ENCODE data around the gene SLC37A4.
"Not testable (repeated sequence)": the region's sequence is repeated elsewhere in the genome, so short reads cannot be mapped to it uniquely, and the experiment has no call there.

The SLC37A4 gene

DNA sequence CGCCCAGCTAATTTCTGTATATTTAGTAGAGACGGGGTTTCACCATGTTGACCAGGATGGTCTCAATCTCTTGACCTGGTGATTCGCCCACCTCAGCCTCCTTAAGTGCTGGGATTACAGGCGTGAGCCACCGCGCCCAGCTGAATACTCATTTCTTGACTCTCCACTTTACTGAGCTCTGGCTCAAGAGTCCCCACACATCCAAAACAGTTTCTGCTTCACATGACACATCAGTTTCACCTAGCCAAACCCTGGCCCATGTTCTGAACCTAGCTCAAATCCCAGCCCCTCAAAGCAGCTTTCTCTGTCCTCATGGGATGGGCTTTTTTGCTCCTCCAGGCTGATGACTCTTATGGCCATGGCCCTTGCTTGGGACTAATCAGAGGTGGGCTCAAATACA lies 16.5 kb upstream of the SLC37A4 start:
- TF ChIP-seq, protein P1, sequence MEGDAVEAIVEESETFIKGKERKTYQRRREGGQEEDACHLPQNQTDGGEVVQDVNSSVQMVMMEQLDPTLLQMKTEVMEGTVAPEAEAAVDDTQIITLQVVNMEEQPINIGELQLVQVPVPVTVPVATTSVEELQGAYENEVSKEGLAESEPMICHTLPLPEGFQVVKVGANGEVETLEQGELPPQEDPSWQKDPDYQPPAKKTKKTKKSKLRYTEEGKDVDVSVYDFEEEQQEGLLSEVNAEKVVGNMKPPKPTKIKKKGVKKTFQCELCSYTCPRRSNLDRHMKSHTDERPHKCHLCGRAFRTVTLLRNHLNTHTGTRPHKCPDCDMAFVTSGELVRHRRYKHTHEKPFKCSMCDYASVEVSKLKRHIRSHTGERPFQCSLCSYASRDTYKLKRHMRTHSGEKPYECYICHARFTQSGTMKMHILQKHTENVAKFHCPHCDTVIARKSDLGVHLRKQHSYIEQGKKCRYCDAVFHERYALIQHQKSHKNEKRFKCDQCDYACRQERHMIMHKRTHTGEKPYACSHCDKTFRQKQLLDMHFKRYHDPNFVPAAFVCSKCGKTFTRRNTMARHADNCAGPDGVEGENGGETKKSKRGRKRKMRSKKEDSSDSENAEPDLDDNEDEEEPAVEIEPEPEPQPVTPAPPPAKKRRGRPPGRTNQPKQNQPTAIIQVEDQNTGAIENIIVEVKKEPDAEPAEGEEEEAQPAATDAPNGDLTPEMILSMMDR (IDR thresholded peaks at IDR 0.05): no peak
- H3K36me3 ChIP-seq: peaks cover 66 to 77% (median 71%) of the 10 kb centered on the region in 3 donors
- intact Hi-C loops (cut with DNase I; ENCODE audit: low total_unique reads): loop anchor here (5.0 kb wide), 1 partner anchor 375 kb away; no protein-coding TSS in a partner anchor
- H3K4me1 ChIP-seq: no peaks in the 10 kb centered on the region
- DNase-seq: no peak
- no peak overlapping the region for H3K4me3 ChIP-seq
- H3K9me3 ChIP-seq: no peaks in the 10 kb centered on the region
- H3K27ac ChIP-seq: no peak overlapping the region
- no peaks in the 10 kb centered on the region for H3K27me3 ChIP-seq

DNA sequence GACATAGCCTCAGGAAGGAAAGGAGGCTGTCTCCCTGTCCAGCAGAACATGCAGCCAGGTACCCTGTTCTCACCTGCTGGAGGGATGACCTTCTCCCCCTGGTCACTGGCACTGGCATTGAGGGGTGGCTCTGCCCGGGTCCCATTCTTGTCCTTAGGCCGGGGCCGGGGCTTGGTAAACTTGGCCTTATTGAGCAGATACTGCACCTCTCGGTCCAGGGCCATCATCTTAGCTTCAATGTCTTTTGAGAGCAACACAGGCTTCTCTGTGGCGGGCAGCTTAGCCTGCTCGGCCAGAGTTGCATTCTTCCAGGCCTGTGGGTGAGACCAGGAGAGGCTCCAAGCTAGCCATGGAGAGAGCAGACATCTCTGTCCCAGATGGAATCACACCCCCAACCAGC lies 15.8 kb upstream of the SLC37A4 start:
- Histone ChIP-seq H3K9me3 (no peaks in the 10 kb centered on the region), H3K27ac (no peak overlapping the region), H3K4me1 (no peaks in the 10 kb centered on the region), H3K4me3 (no peak overlapping the region), H3K27me3 (no peaks in the 10 kb centered on the region), H3K36me3 (peaks cover 59 to 70% (median 64%) of the 10 kb centered on the region in 3 donors)
- TF ChIP-seq, protein P1 (IDR thresholded peaks at IDR 0.05): no peak
- intact Hi-C loops (cut with DNase I; ENCODE audit: low total_unique reads): loop anchor here (5.0 kb wide), 1 partner anchor 374 kb away; no protein-coding TSS in a partner anchor
- DNase-seq: no peak

DNA sequence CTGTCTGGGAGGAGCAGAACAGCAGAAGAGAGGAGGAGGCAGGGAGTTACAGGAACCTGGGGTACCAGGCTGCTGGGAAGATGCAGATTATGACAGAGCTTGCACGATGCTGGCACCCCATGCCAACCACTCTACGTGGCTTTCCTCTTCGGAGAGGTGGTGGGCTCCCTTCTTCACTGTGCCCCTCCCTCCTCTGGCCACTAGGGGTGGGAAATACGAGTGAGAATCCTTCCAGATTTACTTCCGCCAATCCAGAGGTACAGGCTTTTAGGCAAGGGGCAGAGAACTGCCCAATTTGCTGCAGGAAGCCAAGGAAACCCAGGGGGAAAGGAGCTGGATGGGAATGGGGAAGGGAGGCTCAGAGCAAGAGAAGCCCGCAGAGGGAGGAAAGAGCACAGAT lies 14.0 kb upstream of the SLC37A4 start:
- Histone ChIP-seq H3K9me3 (no peaks in the 10 kb centered on the region), H3K4me1 (no peaks in the 10 kb centered on the region), H3K27me3 (no peaks in the 10 kb centered on the region), H3K4me3 (no peak overlapping the region), H3K27ac (no peak overlapping the region), H3K36me3 (peaks cover 41 to 52% (median 48%) of the 10 kb centered on the region in 3 donors)
- intact Hi-C loops (cut with DNase I; ENCODE audit: low total_unique reads): loop anchor here (2.0 to 5.0 kb wide), 2 partner anchors 40 to 372 kb away; no protein-coding TSS in a partner anchor
- no peak for DNase-seq
- TF ChIP-seq, protein P1 (IDR thresholded peaks at IDR 0.05): no peak

DNA sequence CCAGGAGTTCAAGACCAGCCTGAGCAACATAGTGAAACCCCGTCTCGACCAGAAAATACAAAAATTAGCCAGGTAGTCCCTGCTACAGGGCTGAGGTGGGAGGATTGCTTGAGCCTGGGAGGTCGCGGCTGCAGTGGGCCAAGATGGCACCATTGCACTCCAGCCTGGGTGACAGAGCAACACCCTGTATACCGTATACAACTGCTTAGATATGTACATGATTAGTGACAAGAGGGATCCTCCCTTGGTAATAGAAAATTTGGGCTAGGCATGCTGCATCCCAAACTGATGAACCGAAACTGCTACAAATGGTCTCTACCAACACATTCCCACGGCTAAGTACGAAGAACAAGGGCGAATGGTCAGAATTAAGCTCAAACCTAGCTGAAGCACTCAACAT lies 12.2 kb upstream of the SLC37A4 start:
- no peaks in the 10 kb centered on the region for H3K4me1 ChIP-seq
- no peaks in the 10 kb centered on the region for H3K27me3 ChIP-seq
- peaks cover 23 to 34% (median 30%) of the 10 kb centered on the region in 3 donors for H3K36me3 ChIP-seq
- H3K4me3 ChIP-seq: no peak overlapping the region
- intact Hi-C loops (cut with DNase I; ENCODE audit: low total_unique reads): no loop called here
- no peak for DNase-seq
- TF ChIP-seq, protein P1 (IDR thresholded peaks at IDR 0.05): no peak
- no peak overlapping the region for H3K27ac ChIP-seq
- no peaks in the 10 kb centered on the region for H3K9me3 ChIP-seq

DNA sequence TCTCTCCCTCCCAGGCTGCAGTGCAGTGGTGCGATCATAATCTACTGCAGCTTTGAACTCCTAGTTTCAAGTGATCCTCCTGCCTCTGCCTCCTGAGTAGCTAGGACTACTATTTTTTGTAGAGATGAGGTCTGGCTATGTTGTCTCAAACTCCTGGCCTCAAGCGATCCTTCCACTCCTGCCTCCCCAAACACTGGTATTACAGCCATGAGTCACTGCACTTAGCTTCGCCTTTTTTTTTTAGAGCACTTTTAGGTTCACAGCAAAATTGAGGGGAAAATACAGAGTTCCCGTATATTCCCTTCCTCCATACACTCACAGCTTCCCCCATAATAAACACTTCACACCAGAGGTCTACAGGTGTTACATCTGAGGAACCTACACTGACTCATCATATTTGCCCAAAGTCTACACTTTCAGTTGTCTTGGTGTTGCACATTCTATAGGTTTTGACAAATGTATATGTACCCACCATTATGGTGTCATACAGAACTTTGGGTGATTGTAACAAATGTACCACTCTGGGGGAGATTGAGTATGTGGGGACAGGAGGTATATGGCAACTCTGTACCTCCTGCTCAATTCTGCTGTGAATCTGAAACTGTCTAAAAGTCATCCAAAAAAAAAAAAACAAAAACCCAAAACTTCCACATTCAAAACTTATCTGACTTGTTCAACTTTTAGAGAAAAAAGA lies 11.3 kb upstream of the SLC37A4 start:
- Histone ChIP-seq H3K27me3 (no peaks in the 10 kb centered on the region), H3K27ac (no peak overlapping the region), H3K36me3 (peaks cover 14 to 25% (median 21%) of the 10 kb centered on the region in 3 donors), H3K4me3 (no peak overlapping the region), H3K4me1 (no peaks in the 10 kb centered on the region), H3K9me3 (no peaks in the 10 kb centered on the region)
- TF ChIP-seq, protein P1 (IDR thresholded peaks at IDR 0.05): no peak
- intact Hi-C loops (cut with DNase I; ENCODE audit: low total_unique reads): no loop called here
- no peak for DNase-seq

DNA sequence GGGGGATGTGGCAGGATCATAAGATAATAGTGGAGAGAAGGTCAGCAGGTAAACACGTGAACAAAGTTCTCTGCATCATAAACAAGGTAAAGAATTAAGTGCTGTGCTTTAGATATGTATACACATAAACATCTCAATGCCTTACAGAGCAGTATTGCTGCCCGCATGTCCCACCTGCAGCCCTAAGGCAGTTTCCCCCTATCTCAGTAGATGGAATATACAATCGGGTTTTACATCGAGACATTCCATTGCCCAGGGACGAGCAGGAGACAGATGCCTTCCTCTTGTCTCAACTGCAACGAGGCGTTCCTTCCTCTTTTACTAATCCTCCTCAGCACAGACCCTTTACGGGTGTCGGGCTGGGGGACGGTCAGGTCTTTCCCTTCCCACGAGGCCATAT lies 8.8 kb upstream of the SLC37A4 start:
- H3K4me1 ChIP-seq; H3K27me3 ChIP-seq; H3K27ac ChIP-seq; H3K9me3 ChIP-seq; intact Hi-C loops (cut with DNase I; ENCODE audit: low total_unique reads); DNase-seq; H3K36me3 ChIP-seq; H3K4me3 ChIP-seq: not testable (repeated sequence)

All from tibial artery (tissue), 4 donors.